OCI-M1 (cell line): ENCODE data around the gene BSN.

Experiments
- DNase-seq: peaks from one replicate; lab custom pipeline; 2025; lab: John Stamatoyannopoulos, UW

BSN gene

GRCh38 chr3:49628249-49628648, 74.0 kb downstream of the BSN start:
- DNase-seq: no peak

- DNase-seq: no peak
Measured at GRCh38 chr3:49629451-49629850, 75.2 kb downstream of the BSN start.

GRCh38 chr3:49629866-49630265, 75.6 kb downstream of the BSN start:
- no peak for DNase-seq

- no peak for DNase-seq
Measured at GRCh38 chr3:49630784-49631183, 76.5 kb downstream of the BSN start.

GRCh38 chr3:49634736-49635135, 80.5 kb downstream of the BSN start:
- DNase-seq: no peak

- no peak for DNase-seq
Measured at GRCh38 chr3:49636883-49637609, 82.8 kb downstream of the BSN start.

- DNase-seq: peak; percentile 46
Measured at GRCh38 chr3:49638445-49638844, 84.2 kb downstream of the BSN start.

GRCh38 chr3:49639551-49639950, 85.3 kb downstream of the BSN start:
- no peak for DNase-seq

- no peak for DNase-seq
Measured at GRCh38 chr3:49641292-49641691, 87.0 kb downstream of the BSN start.

- DNase-seq: no peak
Measured at GRCh38 chr3:49641921-49642707, 87.8 kb downstream of the BSN start.

- DNase-seq: no peak
Measured at GRCh38 chr3:49642708-49643145, 88.5 kb downstream of the BSN start.

GRCh38 chr3:49644684-49645083, 90.4 kb downstream of the BSN start:
- no peak for DNase-seq

GRCh38 chr3:49646236-49646635, 92.0 kb downstream of the BSN start:
- DNase-seq: no peak

GRCh38 chr3:49647741-49648140, 93.5 kb downstream of the BSN start:
- DNase-seq: no peak

- peak; percentile 27 for DNase-seq
Measured at GRCh38 chr3:49648354-49649019, 94.2 kb downstream of the BSN start.

- no peak for DNase-seq
Measured at GRCh38 chr3:49649576-49649975, 95.3 kb downstream of the BSN start.

GRCh38 chr3:49650177-49650576, 95.9 kb downstream of the BSN start:
- DNase-seq: no peak

GRCh38 chr3:49650637-49651036, 96.4 kb downstream of the BSN start:
- no peak for DNase-seq

- no peak for DNase-seq
Measured at GRCh38 chr3:49652218-49652902, 98.1 kb downstream of the BSN start.

- no peak for DNase-seq
Measured at GRCh38 chr3:49652903-49653415, 98.7 kb downstream of the BSN start.

- no peak for DNase-seq
Measured at GRCh38 chr3:49653621-49654020, 99.3 kb downstream of the BSN start.

GRCh38 chr3:49654176-49654825, 100.0 kb downstream of the BSN start:
- DNase-seq: no peak
